Measurements from ENCODE around the gene NCOA7. TPM values are rescaled to one million over a fixed set of nuclear protein-coding genes. Genes with fewer than 3 reads are reported as not detected.

The NCOA7 gene
- total RNA-seq, 4 donors from 2014 or later = 16.7 to 28.3 (median 21.2) TPM

DNA sequence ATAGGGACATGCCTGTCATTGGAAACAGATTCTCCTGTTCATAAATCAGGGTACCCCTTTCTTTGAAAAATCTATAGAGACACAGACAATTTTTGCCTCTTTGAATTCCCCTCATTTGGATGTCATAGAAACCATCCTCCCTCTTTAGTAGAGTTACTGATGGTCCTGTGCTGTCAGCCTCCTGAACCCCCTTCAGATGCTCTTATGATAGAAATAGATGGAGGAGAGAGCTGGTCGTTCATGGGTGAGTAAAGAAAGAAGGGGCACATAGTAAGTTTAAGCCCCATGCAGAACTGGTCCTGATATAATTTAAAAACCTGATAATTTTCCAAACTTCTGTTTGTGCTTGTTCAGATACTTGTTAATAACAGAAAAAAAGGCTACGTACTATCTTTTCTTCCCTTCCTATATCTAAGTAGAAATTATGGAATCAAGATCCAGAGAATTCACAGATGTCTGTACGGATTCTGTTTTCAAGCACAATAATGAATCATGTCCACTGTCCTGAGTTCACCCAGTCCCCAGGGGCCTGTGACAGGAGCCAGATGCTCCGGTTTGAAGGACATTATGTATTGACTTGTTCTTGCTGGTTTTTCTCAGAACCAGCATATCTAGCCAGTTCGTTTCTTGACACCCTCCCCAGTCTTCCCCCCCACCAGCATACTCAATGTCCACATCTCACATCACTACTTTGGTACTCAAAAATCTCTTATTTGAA is 78.1 kb downstream of the NCOA7 start:
- Histone ChIP-seq H3K4me3 (no peak overlapping the region), H3K27ac (peak overlapping the region in 2 of 4 donors; percentile 15 to 52), H3K9me3 (no peaks in the 10 kb centered on the region), H3K36me3 (no peaks in the 10 kb centered on the region), H3K27me3 (no peaks in the 10 kb centered on the region), H3K4me1 (peaks cover 0 to 16% (median 8%) of the 10 kb centered on the region in 4 donors)
- WGBS, 2 donors (ENCODE audit: low coverage in 1 of 2) = 71 to 81% methylated on average over 5 of the region's 5 CpGs
- TF ChIP-seq EP300 (IDR thresholded peaks at IDR 0.05; ENCODE audit: low read depth) = no peak
- TF ChIP-seq POLR2AphosphoS5 (IDR thresholded peaks at IDR 0.05) = peak in 1 of 3 donors; percentile 39
- in situ Hi-C loops (cut with MboI; ENCODE audit: low pct_ligation_motif_present in 1 of 4, low pct_unique_long_range_greater_than_20kb in 1 of 4, low sequenced_read_pairs in 3 of 4) = no loop called here
- intact Hi-C loops (cut with DNase I; ENCODE audit: low total_unique reads) = no loop called here
- no peak for DNase-seq

DNA sequence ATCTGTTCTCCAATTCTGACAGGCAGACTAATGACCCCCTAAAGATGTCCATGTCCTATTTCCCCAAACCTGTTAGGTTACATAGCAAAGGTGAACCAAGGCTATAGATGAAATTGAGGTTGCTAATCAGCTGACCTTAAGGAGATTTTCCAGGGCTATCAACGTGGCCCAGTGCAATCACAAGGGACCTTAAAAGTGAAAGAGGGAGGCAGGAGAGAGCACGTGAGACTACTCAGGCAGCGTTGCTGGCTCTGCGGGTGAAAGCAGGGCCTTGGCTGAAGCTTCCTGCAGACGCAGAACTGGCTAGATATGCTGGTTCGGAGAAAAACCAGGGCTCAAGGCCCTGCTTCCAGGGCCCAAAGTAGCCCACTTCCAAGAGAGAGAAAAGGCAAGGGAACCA is 78.7 kb downstream of the NCOA7 start:
- no peaks in the 10 kb centered on the region for H3K27me3 ChIP-seq
- H3K4me3 ChIP-seq = no peak overlapping the region
- in situ Hi-C loops (cut with MboI; ENCODE audit: low pct_ligation_motif_present in 1 of 4, low pct_unique_long_range_greater_than_20kb in 1 of 4, low sequenced_read_pairs in 3 of 4) = no loop called here
- H3K9me3 ChIP-seq = no peaks in the 10 kb centered on the region
- TF ChIP-seq POLR2A (IDR thresholded peaks at IDR 0.05) (no peak), POLR2AphosphoS5 (IDR thresholded peaks at IDR 0.05) (no peak), EP300 (IDR thresholded peaks at IDR 0.05; ENCODE audit: low read depth) (no peak)
- TF ChIP-seq, protein P1, sequence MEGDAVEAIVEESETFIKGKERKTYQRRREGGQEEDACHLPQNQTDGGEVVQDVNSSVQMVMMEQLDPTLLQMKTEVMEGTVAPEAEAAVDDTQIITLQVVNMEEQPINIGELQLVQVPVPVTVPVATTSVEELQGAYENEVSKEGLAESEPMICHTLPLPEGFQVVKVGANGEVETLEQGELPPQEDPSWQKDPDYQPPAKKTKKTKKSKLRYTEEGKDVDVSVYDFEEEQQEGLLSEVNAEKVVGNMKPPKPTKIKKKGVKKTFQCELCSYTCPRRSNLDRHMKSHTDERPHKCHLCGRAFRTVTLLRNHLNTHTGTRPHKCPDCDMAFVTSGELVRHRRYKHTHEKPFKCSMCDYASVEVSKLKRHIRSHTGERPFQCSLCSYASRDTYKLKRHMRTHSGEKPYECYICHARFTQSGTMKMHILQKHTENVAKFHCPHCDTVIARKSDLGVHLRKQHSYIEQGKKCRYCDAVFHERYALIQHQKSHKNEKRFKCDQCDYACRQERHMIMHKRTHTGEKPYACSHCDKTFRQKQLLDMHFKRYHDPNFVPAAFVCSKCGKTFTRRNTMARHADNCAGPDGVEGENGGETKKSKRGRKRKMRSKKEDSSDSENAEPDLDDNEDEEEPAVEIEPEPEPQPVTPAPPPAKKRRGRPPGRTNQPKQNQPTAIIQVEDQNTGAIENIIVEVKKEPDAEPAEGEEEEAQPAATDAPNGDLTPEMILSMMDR (IDR thresholded peaks at IDR 0.05) = no peak
- H3K27ac ChIP-seq = peak overlapping the region in 3 of 4 donors; percentile 3 to 52 (median 15)
- 73 to 81% methylated on average over 4 to 6 of the region's 6 CpGs for WGBS, 2 donors (ENCODE audit: low coverage in 1 of 2)
- H3K4me1 ChIP-seq = peaks cover 0 to 16% (median 8%) of the 10 kb centered on the region in 4 donors
- no peak for DNase-seq
- no peaks in the 10 kb centered on the region for H3K36me3 ChIP-seq
- intact Hi-C loops (cut with DNase I; ENCODE audit: low total_unique reads) = no loop called here

DNA sequence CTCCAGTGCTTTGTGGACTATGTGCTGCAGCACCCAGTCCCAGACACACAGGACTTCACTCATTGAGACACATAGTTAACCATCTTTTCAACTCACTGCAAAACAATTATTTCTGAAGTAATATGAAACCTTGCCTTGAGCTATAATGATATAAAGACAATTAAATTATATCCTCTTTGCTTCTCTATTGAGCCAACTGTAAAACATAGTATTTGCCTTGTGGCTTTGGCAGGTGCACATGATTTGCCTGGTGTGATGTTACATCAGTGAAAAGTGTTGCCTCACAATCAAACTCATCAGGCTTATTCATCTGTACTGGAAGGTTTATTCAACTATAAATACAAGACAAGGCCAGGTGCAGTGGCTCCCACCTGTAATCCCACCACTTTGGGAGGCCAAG is 80.6 kb downstream of the NCOA7 start:
- TF ChIP-seq POLR2A (IDR thresholded peaks at IDR 0.05) = no peak
- TF ChIP-seq EP300 (IDR thresholded peaks at IDR 0.05; ENCODE audit: low read depth) = no peak
- no peak for TF ChIP-seq POLR2AphosphoS5 (IDR thresholded peaks at IDR 0.05)
- TF ChIP-seq, protein P1 (IDR thresholded peaks at IDR 0.05) = no peak
- Histone ChIP-seq H3K27ac (no peak overlapping the region), H3K36me3 (no peaks in the 10 kb centered on the region), H3K4me3 (no peak overlapping the region), H3K27me3 (no peaks in the 10 kb centered on the region), H3K9me3 (no peaks in the 10 kb centered on the region), H3K4me1 (peaks cover 0 to 16% (median 8%) of the 10 kb centered on the region in 4 donors)
- DNase-seq = no peak
- intact Hi-C loops (cut with DNase I; ENCODE audit: low total_unique reads) (no loop called here), in situ Hi-C loops (cut with MboI; ENCODE audit: low pct_ligation_motif_present in 1 of 4, low pct_unique_long_range_greater_than_20kb in 1 of 4, low sequenced_read_pairs in 3 of 4) (no loop called here)

DNA sequence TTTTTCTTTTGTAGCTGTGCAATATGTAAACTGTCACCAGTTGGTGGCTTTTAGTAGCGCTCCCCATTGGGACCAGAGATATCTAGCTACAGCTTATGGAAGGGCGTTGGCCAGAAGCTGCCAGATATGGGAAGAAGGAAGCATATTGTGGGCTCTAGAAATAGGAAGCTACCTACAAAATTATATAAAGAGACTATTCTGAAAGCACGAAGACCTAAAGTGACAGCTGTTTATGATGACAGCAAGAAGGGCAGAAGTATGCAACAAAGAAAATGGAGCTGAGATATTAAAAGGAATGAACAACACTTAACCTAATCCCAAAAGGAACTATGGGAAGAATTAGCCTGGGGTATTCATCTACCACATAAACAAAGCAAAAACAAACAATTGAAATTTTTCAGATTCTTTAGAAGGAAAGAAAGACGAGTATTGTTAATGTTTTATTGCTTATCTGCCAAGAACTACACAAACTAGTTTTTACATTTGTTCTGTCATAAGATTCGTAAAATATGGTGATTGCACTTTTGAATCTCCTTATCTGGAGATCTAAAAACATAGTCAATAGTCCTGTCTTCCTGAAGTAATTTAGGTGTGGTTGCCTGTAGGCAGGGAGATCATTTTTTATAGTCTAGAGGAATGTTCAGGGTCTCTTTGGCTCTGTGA is 81.6 kb downstream of the NCOA7 start:
- Histone ChIP-seq H3K9me3 (no peaks in the 10 kb centered on the region), H3K27me3 (no peaks in the 10 kb centered on the region), H3K4me3 (no peak overlapping the region), H3K4me1 (peaks cover 0 to 16% (median 8%) of the 10 kb centered on the region in 4 donors), H3K36me3 (no peaks in the 10 kb centered on the region), H3K27ac (peak overlapping the region in 1 of 4 donors; percentile 31)
- in situ Hi-C loops (cut with MboI; ENCODE audit: low pct_ligation_motif_present in 1 of 4, low pct_unique_long_range_greater_than_20kb in 1 of 4, low sequenced_read_pairs in 3 of 4) = no loop called here
- DNase-seq = no peak
- intact Hi-C loops (cut with DNase I; ENCODE audit: low total_unique reads) = no loop called here
- WGBS, 2 donors (ENCODE audit: low coverage in 1 of 2) = 41 to 43% methylated on average over 4 to 5 of the region's 5 CpGs
- TF ChIP-seq POLR2AphosphoS5 (IDR thresholded peaks at IDR 0.05) = no peak
- TF ChIP-seq, protein P1 (IDR thresholded peaks at IDR 0.05) = no peak
- no peak for TF ChIP-seq POLR2A (IDR thresholded peaks at IDR 0.05)
- no peak for TF ChIP-seq EP300 (IDR thresholded peaks at IDR 0.05; ENCODE audit: low read depth)
